GM19395 (cell line): ENCODE results near the gene ABHD16A.

ENCODE experiments used
- ATAC-seq: cut with Tn5 transposase; IDR thresholded peaks from one replicate; pipeline ENCODE4 v1.9.1; 2021; ENCODE audit warnings: mild to moderate bottlenecking, moderate library complexity; ENCODE audit not compliant: unreplicated experiment

ABHD16A gene

GRCh38 chr6:31690231-31691077 is 12.7 kb downstream of the ABHD16A start:
- ATAC-seq = no peak

- ATAC-seq = no peak
Measured at GRCh38 chr6:31689249-31690110, 13.6 kb downstream of the ABHD16A start.

- no peak for ATAC-seq
Measured at GRCh38 chr6:31687860-31688693, 15.0 kb downstream of the ABHD16A start.

- no peak for ATAC-seq
Measured at GRCh38 chr6:31687321-31687720, 15.8 kb downstream of the ABHD16A start.

GRCh38 chr6:31686483-31686882 is 16.6 kb downstream of the ABHD16A start:
- ATAC-seq = no peak

GRCh38 chr6:31683591-31683990 is 19.5 kb downstream of the ABHD16A start:
- ATAC-seq = no peak

- peak; percentile 27 for ATAC-seq
Measured at GRCh38 chr6:31681135-31681671, 21.9 kb downstream of the ABHD16A start.

- ATAC-seq = peak; percentile 52
Measured at GRCh38 chr6:31680226-31681134, 22.6 kb downstream of the ABHD16A start, which contains the start of gene LY6G5C. Gene LY6G5C, minus strand, starts transcription at chr6:31681067. Its CDS starts 694 bp downstream, at chr6:31680373.

GRCh38 chr6:31677955-31678354 is 25.2 kb downstream of the ABHD16A start:
- no peak for ATAC-seq

GRCh38 chr6:31676904-31677303 is 26.2 kb downstream of the ABHD16A start:
- ATAC-seq = no peak

GRCh38 chr6:31676322-31676903 is 26.7 kb downstream of the ABHD16A start:
- ATAC-seq = no peak

- no peak for ATAC-seq
Measured at GRCh38 chr6:31669676-31670075, 33.4 kb downstream of the ABHD16A start, which contains the start of gene LY6G5B. Gene LY6G5B, plus strand, starts transcription at chr6:31669976. Its CDS starts 975 bp downstream, at chr6:31670951.

GRCh38 chr6:31666337-31666965 is 36.7 kb downstream of the ABHD16A start:
- ATAC-seq = no peak

- ATAC-seq = peak; percentile 70
Measured at GRCh38 chr6:31665501-31666336, 37.4 kb downstream of the ABHD16A start, which contains the start of gene CSNK2B. Gene CSNK2B, plus strand, starts transcription at chr6:31666080. Its CDS starts 752 bp downstream, at chr6:31666832.

GRCh38 chr6:31664790-31665500 is 38.2 kb downstream of the ABHD16A start, which contains the start of gene GPANK1:
Gene GPANK1, minus strand, starts transcription at chr6:31664997. Its CDS starts 519 bp downstream, at chr6:31664478.
- peak; percentile 37 for ATAC-seq

- no peak for ATAC-seq
Measured at GRCh38 chr6:31663961-31664789, 38.9 kb downstream of the ABHD16A start.
